ENCODE measurements around the gene ERGIC1. TPM values are rescaled to one million over a fixed set of nuclear protein-coding genes. Genes with fewer than 3 reads are reported as not detected.

Gene ERGIC1
- total RNA-seq, 1 donor from 2014 or later = 81.3 TPM

DNA sequence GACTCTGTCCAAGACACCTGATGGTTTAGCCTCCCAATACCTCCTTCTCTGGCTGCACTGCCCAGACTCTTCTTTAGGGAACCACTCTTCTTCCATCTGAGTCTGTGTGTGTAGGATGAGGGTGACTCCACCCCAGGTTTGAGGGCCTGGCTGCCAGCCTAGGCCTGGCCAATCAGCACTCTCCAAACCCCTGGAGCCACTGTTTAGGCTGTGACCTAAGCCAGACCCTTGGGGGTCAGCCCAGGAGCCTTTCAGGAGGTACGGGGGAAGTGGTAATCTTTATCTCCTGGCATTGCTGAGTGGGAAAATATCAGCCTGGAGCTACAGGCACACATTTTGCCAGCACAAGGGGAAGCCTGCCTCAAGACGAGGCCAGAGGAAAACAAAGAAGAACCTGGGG, 6.2 kb upstream of the ERGIC1 start:
- no peak for DNase-seq (ENCODE audit: low read depth in 2 of 2)

DNA sequence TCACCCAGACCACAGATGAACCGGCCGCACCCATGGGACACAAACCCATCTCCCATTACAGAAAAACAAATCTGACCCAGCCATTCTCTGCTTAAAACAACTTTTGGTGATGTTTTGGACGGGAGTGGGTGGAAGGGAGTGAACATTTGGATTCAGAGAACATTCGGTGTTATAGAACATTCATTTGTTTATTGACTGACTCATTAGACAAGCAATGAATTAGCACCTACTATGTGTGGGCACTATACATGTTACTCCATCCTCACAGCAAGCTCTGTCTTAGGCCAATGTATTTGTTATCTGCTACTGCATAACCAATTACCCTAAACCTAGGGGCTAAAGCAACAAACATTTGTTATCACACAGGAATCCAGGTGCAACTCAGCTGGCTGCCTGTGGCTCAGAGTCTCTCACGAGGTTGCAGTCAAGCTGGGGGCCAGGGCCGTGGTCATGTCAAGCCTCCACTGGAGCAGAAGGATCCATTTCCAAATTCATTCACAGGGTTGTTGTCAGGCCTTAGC, 5.1 kb upstream of the ERGIC1 start:
- DNase-seq (ENCODE audit: low read depth in 2 of 2) = no peak

GRCh38 chr5:172830275-172830799, 3.7 kb upstream of the ERGIC1 start:
- DNase-seq (ENCODE audit: low read depth in 2 of 2) = no peak

- peak; percentile 92 to 94 for DNase-seq (ENCODE audit: low read depth in 2 of 2)
These were observed 3.0 kb upstream of the ERGIC1 start for GRCh38 chr5:172830876-172831662.

DNA sequence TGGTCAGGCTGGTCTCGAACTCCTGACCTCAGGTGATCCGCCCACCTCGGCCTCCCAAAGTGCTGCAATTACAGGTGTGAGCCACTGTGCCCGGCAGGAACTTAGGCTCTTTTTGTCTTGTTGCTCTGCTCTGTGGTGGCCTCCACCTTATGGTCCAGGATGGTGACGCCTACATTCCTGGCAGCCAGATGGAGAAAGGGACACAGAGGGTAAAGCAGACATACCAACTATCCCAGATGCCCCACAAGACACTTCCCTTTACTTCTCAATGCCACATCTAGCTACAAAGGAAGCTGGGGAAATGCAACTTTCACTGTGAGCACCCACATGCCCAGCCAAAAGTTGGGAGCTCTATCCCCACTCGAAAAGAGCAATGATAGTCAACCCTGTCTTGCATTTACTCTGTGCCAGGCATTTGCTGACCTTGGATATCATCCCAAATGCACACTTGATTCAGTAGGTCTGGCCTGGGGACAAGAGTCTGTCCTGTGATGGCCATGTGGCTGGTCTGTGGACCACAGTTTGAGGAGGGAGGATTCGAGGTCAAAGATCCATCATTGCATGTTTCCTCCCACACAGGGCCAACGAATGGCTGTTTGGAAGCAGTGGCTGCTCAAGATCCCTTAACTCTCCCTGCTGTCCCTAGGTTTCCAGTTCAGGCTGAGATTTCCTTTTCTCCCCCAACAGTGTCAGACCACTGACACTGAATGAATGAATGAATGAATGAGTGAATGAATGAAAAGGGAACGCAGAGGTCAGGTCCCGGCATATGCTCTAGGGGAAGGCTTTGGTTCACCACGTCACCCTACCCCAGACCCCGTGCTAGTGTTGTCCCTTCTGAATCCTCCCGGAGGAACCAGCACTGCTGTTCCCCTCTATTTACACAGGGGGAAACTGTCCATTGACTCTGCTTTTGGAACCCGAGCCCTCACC, 1.4 kb upstream of the ERGIC1 start:
- peak in 1 of 2 donors; percentile 74 for DNase-seq (ENCODE audit: low read depth in 2 of 2)

- no peak for DNase-seq (ENCODE audit: low read depth in 2 of 2)
These were observed 722 bp upstream of the ERGIC1 start for GRCh38 chr5:172833372-172833685.

- no peak for DNase-seq (ENCODE audit: low read depth in 2 of 2)
These were observed 601 bp downstream of the ERGIC1 start for GRCh38 chr5:172834415-172835289.

GRCh38 chr5:172835290-172835993, 1.4 kb downstream of the ERGIC1 start:
- DNase-seq (ENCODE audit: low read depth in 2 of 2) = no peak

DNA sequence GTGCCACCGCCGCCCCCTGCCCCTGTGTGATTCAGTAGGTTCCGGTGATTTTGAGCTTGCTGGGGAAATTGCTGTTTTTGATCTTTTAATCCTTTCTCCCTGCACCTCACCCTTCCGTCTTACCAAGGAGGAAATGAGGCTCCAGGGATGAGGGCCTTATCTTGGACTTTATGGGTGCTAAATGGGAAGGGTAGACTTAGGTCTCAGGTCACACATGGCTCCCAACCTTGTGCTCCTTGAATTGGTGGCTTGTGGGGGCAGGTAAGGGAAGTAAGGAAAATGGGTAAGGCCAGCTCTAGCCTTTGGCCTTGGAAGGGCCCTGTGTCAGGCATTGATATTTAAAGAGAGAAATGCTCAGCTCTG, 1.9 kb downstream of the ERGIC1 start:
- DNase-seq (ENCODE audit: low read depth in 2 of 2) = no peak

DNA sequence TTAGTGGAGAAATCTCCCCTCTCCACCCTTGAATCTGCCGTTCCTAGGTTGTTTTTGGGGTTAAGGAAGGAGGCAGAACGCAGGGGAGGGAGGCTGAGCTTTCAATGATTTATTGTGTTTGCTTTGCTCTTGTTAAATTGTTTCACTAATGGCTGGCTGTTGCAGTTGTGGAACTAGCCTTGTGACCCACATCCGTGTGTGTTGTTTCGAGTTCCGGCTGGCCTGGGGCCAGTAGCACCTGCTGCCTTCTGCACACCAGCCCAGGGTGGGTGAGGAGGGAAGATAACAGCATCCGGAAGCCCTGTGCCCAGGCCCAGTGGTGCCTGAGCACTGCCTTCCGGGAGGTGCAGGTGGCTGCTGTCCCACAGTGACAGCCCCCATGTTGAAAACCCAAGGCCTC, 3.6 kb downstream of the ERGIC1 start:
- DNase-seq (ENCODE audit: low read depth in 2 of 2) = peak; percentile 56 to 81

DNA sequence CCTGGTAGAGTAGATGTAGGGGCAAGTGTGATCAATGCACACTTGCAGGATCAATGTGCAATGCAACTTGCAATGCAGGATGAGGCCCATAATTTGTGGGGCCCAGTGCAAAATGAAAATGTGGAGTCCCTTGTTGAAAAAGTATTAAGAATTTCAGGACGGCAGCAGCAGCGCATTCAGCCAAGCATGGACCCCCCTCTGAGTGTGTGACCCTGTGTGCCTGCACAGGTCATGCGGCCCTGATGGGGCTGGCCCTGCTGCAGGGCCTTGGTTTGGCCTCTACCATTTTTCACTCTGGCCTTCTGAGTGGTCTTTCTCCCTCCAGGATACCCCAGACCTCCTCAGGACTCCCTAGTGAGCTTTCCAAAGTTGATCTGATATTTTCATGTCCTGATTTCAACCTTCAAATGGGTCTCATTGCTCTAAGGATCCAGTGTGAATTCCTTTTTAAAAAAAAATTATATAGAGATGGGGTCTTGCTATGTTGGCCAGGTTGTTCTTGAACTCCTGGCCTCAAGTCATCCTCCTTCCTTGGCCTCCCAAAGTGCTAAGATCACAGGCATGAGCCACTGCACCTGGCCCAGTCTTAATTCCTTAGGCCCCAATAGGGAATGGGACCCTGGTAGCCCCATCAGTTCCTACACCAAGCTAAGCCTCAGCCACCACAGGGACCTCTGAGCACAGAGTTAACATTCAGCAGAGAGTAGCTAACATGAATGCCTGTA, 4.3 kb downstream of the ERGIC1 start:
- no peak for DNase-seq (ENCODE audit: low read depth in 2 of 2)

DNA sequence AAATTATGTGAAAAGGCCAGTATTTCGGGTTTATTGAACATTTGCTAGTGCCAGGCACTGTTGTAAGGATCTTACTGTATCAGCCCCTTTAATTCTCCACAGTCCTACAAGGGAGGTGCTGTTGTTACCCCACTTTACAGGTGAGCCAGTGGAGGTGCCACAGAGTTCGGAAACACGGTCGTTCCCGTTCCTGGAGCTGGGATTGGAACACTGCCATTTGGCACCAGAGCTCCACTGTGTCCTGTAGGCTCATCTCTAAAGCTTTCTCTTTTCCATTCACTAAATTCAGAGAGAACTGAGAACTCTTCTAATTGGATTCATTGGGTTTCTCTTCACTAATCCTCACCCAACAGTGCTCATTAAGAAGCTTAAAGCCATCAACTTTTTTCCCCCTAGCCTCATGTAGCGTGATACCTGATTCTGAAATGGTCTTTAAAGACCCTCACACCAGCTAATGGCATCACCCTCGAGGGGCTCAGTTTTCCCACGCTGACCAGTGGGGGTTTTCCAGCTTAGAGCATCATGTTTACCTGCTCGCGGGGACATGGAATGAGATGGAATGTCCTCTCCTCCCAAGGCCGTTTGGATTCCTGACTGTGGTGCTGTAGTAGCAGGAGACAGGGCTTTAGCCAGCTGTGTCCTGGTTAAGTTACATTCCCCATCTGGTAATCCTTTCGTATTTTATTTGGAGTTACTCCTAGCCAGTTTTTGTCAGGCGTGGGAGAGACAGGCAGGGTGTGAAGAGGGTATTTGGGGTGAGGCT, 5.8 kb downstream of the ERGIC1 start:
- DNase-seq (ENCODE audit: low read depth in 2 of 2) = peak in 1 of 2 donors; percentile 88

DNA sequence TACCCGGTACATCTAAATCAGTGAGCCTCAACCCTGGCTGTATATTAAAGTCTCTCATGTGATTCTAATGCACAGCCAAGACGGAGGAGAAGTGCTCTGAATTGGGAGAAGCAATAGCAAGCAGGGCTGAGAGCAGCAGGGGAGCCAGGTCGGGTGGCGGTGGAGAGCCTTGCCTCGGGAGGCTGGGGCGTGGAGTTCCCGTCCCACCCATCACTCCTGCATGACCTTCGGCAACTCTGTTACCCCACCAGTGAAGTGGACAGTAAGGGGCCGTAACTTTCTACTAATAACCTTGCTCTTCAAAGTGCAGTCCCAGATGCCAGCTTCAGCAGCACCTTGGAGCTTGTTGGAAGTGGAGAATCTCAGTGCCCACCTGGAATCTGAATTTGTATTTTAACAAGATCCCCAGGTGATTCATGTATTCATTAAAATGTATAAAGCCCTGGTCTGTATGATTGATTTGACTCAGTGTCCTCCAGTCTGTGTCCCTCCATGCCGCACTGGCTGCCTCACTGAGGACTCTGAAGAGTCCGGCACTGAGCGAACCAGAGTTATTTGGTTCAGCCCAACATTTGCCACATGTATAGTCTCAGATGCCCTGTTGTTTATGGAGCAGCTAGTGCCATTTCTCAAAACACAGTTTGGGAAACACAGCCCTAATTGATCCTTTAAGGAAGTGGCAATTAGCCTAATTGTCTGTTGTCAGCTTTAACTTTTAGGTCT, 6.5 kb downstream of the ERGIC1 start:
- DNase-seq (ENCODE audit: low read depth in 2 of 2) = no peak

GRCh38 chr5:172841256-172841655, 7.2 kb downstream of the ERGIC1 start:
- peak in 1 of 2 donors; percentile 49 for DNase-seq (ENCODE audit: low read depth in 2 of 2)

DNA sequence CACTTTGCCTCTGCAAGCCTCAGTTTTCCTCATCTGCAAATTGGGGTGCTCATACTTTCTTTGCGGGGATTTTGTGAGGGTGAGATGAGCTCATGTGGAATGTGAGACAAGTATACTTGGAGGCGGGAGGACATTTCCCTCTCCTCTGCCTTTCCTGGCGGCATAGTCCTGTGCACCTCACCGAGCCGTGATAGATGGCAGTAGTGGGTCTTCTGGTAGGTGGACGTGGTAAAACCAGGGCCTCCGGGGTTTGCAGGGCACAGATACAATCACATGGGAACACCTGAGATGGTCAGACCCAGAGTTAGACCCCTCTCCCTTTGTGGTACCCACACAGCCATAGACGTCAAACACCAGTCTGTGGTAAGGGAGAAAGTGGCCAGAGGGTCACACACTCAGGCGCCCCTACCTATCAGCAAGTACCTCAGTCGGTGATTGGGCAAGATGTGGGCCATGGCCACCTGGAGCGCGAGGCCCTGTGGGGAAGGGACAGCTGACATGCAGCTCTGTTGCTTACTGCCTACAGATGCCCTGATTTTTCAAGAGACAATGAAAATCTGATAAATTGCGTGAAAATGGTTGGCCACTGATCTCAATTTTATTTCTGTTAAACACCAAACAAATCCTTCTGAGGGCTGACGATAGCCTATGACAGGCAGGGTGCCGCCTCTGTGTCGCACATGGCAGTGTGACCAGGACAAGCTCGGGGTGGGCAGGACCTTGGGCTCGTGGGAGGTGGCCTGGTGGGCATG, 9.9 kb downstream of the ERGIC1 start:
- DNase-seq (ENCODE audit: low read depth in 2 of 2) = no peak

DNA sequence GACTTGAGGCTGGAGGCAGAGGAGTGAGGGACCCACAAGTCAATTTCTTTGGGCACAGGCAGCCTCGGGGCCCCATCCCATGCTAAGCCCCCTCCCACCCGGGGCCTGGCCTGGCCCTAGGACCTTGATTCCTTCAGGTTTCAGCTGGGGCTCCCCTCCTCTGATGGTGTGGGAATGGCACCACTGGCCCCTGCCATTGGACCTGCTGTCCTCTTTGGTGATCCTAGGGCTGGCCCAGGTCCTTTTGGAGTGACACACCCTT, 10.5 kb downstream of the ERGIC1 start:
- DNase-seq (ENCODE audit: low read depth in 2 of 2) = no peak

- DNase-seq (ENCODE audit: low read depth in 2 of 2) = peak in 1 of 2 donors; percentile 40
These were observed 11.1 kb downstream of the ERGIC1 start for GRCh38 chr5:172845154-172845553.

- DNase-seq (ENCODE audit: low read depth in 2 of 2) = no peak
These were observed 11.5 kb downstream of the ERGIC1 start for GRCh38 chr5:172845576-172845975.

Measured in lung microvascular endothelial cell (primary cell).